Measurements from ENCODE around the gene PHLDB1.
A peak's percentile ranks its signal among the peaks of the same experiment; 100 is the strongest.
"Not testable (repeated sequence)": the region's sequence is repeated elsewhere in the genome, so short reads cannot be mapped to it uniquely, and the experiment has no call there.

Gene PHLDB1

GRCh38 chr11:118610773-118611432 lies 3.5 kb downstream of the PHLDB1 start:
- Mint-ChIP-seq H3K27ac (no peak overlapping the region), H3K9me3 (no peaks in the 10 kb centered on the region), H3K27me3 (peaks cover 24% of the 10 kb centered on the region), H3K36me3 (ENCODE audit: low read depth) (no peaks in the 10 kb centered on the region), H3K4me1 (peaks cover 25% of the 10 kb centered on the region), H3K4me3 (peak overlapping the region; percentile 57)
- ATAC-seq, result peak; percentile 66
- peak; percentile 92 for DNase-seq

- not testable (repeated sequence) for ATAC-seq; H3K36me3 Mint-ChIP-seq (ENCODE audit: low read depth); H3K27ac Mint-ChIP-seq; DNase-seq; H3K9me3 Mint-ChIP-seq
- H3K27me3 Mint-ChIP-seq, result peaks cover 24% of the 10 kb centered on the region
- peaks cover 25% of the 10 kb centered on the region for H3K4me1 Mint-ChIP-seq
- H3K4me3 Mint-ChIP-seq, result peak overlapping the region; percentile 57
Observed at GRCh38 chr11:118611433-118611795, 4.0 kb downstream of the PHLDB1 start.

GRCh38 chr11:118612378-118612777 lies 5.0 kb downstream of the PHLDB1 start:
- H3K4me1 Mint-ChIP-seq, result peaks cover 21% of the 10 kb centered on the region
- no peak overlapping the region for H3K4me3 Mint-ChIP-seq
- no peaks in the 10 kb centered on the region for H3K36me3 Mint-ChIP-seq (ENCODE audit: low read depth)
- DNase-seq (no peak), ATAC-seq (no peak)
- H3K27ac Mint-ChIP-seq, result no peak overlapping the region
- H3K9me3 Mint-ChIP-seq, result no peaks in the 10 kb centered on the region
- peaks cover 19% of the 10 kb centered on the region for H3K27me3 Mint-ChIP-seq

- no peak overlapping the region for H3K4me3 Mint-ChIP-seq
- H3K4me1 Mint-ChIP-seq, result peaks cover 8% of the 10 kb centered on the region
- H3K27me3 Mint-ChIP-seq, result peaks cover 11% of the 10 kb centered on the region
- ATAC-seq (no peak), DNase-seq (no peak)
- H3K9me3 Mint-ChIP-seq, result no peaks in the 10 kb centered on the region
- H3K36me3 Mint-ChIP-seq (ENCODE audit: low read depth), result no peaks in the 10 kb centered on the region
- no peak overlapping the region for H3K27ac Mint-ChIP-seq
Observed at GRCh38 chr11:118614511-118614910, 7.1 kb downstream of the PHLDB1 start.

GRCh38 chr11:118615282-118615975 lies 8.0 kb downstream of the PHLDB1 start:
- H3K27ac Mint-ChIP-seq, result no peak overlapping the region
- peaks cover 10% of the 10 kb centered on the region for H3K27me3 Mint-ChIP-seq
- H3K4me3 Mint-ChIP-seq, result no peak overlapping the region
- no peaks in the 10 kb centered on the region for H3K9me3 Mint-ChIP-seq
- no peaks in the 10 kb centered on the region for H3K36me3 Mint-ChIP-seq (ENCODE audit: low read depth)
- DNase-seq (no peak), ATAC-seq (no peak)
- H3K4me1 Mint-ChIP-seq, result peaks cover 8% of the 10 kb centered on the region

GRCh38 chr11:118615976-118616371 lies 8.6 kb downstream of the PHLDB1 start:
- no peaks in the 10 kb centered on the region for H3K36me3 Mint-ChIP-seq (ENCODE audit: low read depth)
- no peaks in the 10 kb centered on the region for H3K9me3 Mint-ChIP-seq
- DNase-seq (no peak), ATAC-seq (no peak)
- no peak overlapping the region for H3K27ac Mint-ChIP-seq
- H3K27me3 Mint-ChIP-seq, result peaks cover 14% of the 10 kb centered on the region
- H3K4me1 Mint-ChIP-seq, result peaks cover 10% of the 10 kb centered on the region
- no peak overlapping the region for H3K4me3 Mint-ChIP-seq

GRCh38 chr11:118618115-118618990 lies 10.9 kb downstream of the PHLDB1 start:
- H3K4me3 Mint-ChIP-seq, result no peak overlapping the region
- H3K9me3 Mint-ChIP-seq, result no peaks in the 10 kb centered on the region
- ATAC-seq (no peak), DNase-seq (no peak)
- peaks cover 11% of the 10 kb centered on the region for H3K4me1 Mint-ChIP-seq
- H3K36me3 Mint-ChIP-seq (ENCODE audit: low read depth), result no peaks in the 10 kb centered on the region
- H3K27ac Mint-ChIP-seq, result no peak overlapping the region
- peaks cover 15% of the 10 kb centered on the region for H3K27me3 Mint-ChIP-seq

- peaks cover 15% of the 10 kb centered on the region for H3K27me3 Mint-ChIP-seq
- peaks cover 11% of the 10 kb centered on the region for H3K4me1 Mint-ChIP-seq
- ATAC-seq (no peak), DNase-seq (no peak)
- no peak overlapping the region for H3K4me3 Mint-ChIP-seq
- H3K27ac Mint-ChIP-seq, result no peak overlapping the region
- no peaks in the 10 kb centered on the region for H3K36me3 Mint-ChIP-seq (ENCODE audit: low read depth)
- H3K9me3 Mint-ChIP-seq, result no peaks in the 10 kb centered on the region
Observed at GRCh38 chr11:118618991-118619375, 11.6 kb downstream of the PHLDB1 start.

GRCh38 chr11:118619444-118620197 lies 12.2 kb downstream of the PHLDB1 start:
- H3K27me3 Mint-ChIP-seq, result peaks cover 15% of the 10 kb centered on the region
- no peaks in the 10 kb centered on the region for H3K9me3 Mint-ChIP-seq
- H3K4me1 Mint-ChIP-seq, result peaks cover 11% of the 10 kb centered on the region
- DNase-seq (no peak), ATAC-seq (peak; percentile 41)
- no peak overlapping the region for H3K4me3 Mint-ChIP-seq
- H3K36me3 Mint-ChIP-seq (ENCODE audit: low read depth), result no peaks in the 10 kb centered on the region
- H3K27ac Mint-ChIP-seq, result no peak overlapping the region

GRCh38 chr11:118620529-118621070 lies 13.2 kb downstream of the PHLDB1 start:
- H3K4me3 Mint-ChIP-seq, result peak overlapping the region; percentile 58
- DNase-seq (no peak), ATAC-seq (no peak)
- H3K36me3 Mint-ChIP-seq (ENCODE audit: low read depth), result no peaks in the 10 kb centered on the region
- H3K4me1 Mint-ChIP-seq, result peaks cover 11% of the 10 kb centered on the region
- H3K27ac Mint-ChIP-seq, result no peak overlapping the region
- no peaks in the 10 kb centered on the region for H3K9me3 Mint-ChIP-seq
- H3K27me3 Mint-ChIP-seq, result peaks cover 15% of the 10 kb centered on the region

- Mint-ChIP-seq H3K27me3 (peaks cover 15% of the 10 kb centered on the region), H3K4me3 (peak overlapping the region; percentile 58), H3K9me3 (no peaks in the 10 kb centered on the region), H3K36me3 (ENCODE audit: low read depth) (no peaks in the 10 kb centered on the region), H3K4me1 (peaks cover 11% of the 10 kb centered on the region), H3K27ac (no peak overlapping the region)
- DNase-seq (peak; percentile 49), ATAC-seq (peak; percentile 22)
Observed at GRCh38 chr11:118621071-118621783, 13.8 kb downstream of the PHLDB1 start.

GRCh38 chr11:118621784-118622375 lies 14.5 kb downstream of the PHLDB1 start:
- DNase-seq, result no peak
- Mint-ChIP-seq H3K4me3 (peak overlapping the region; percentile 32), H3K4me1 (peaks cover 11% of the 10 kb centered on the region), H3K27ac (no peak overlapping the region), H3K36me3 (ENCODE audit: low read depth) (no peaks in the 10 kb centered on the region), H3K27me3 (peaks cover 15% of the 10 kb centered on the region), H3K9me3 (no peaks in the 10 kb centered on the region)
- ATAC-seq, result no peak
